GM18508 (cell line): Measurements from ENCODE around the gene GNG2.

Experiments used
- ATAC-seq: cut with Tn5 transposase; IDR thresholded peaks from one replicate; pipeline ENCODE4 v1.9.1; 2021; ENCODE audit warnings: moderate number of reproducible peaks; ENCODE audit not compliant: insufficient read depth, unreplicated experiment

The GNG2 gene

DNA sequence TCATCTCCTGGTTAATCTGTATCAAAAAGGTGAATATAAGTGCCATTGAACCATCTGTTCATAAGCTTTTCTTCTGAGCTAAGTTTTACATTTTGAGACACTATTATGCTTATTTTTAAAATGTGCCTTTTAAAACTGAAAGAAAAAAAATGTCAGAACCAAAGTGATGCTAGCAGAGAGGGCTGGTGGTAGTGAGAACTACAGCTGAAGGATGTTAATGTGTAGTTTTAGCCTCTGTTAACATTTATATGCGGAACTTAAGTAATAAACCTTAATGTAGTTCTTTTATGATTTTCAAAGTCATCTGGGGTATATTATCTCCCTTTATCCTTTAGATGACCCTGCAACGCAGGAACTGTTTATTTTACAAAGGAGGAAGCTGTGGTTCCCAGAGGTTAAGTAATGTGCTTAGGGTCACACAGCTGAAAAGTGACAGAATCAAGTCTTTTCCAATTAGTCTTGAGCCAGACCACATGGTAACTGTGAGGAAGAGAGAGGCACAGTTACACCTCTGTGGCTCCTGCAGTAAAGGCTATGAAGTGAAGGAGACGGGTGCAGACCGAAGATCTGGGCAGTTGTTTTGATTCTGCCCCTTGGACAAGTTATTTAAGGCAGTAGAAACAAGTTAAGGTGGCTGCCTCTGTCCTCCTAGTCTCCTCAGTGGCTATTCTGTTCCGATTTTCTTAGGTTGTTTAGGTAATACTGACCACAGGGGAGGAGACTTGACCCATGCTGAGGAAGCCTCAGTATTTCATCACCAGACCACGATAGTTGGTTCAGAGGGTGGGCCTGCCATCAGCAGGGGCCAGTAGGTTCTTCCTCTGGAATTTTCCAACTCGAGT is 23.9 kb downstream of the GNG2 start:
- peak; percentile 44 for ATAC-seq

DNA sequence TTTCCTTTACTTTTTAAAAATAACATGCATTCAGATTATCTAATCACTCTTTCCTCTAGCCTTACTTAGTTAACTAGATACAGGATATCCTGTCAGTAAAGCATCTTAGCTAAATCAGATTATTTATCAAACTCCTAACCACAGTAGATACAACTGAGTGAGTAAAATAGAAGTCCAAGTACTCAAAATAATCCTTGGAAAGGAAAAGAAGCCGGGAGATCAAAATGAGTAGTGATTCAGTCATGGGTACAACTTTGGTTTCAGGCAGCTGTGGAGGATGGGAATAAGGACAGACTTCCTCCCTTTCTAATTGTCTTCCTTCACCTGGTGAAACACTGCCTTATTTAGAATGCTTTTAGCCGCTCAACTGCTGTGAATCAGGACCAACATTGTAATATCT is 29.4 kb downstream of the GNG2 start:
- ATAC-seq, result no peak

DNA sequence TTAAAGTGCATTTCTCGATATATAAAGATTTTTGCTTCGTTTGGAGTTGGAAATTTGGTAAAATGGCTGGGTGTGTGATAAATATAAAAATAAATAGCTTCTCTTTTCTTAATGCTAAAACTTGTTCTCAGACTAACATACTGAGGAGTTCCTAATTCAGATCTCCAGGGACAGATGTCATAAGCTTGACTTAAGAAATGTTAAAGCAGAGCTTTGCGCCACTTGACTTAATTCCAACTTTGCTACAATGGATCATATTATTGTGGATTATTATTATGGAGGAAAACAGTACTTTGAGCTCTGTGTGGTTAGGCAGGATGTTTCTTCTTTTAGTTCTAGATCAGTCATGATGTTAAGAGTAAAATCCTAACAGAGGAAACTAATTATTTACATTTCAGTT is 33.8 kb downstream of the GNG2 start:
- ATAC-seq, result no peak

DNA sequence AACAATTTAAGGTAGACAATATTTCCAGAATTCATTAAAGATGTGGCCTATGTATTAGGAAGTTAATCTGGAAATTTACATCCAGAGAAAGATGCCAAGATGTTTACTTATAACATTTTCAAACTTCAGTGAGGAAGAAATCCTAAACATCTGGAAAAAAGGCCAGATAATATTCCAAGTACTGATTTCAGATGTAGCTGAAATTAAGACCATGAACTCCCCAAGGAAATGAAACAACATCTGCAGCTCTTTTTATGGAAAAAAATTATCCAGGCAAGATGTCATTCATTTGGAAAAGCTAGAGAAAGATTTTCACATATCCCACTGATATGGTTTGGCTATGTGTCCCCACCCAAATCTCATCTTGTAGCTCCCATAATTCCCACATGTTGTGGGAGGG is 35.0 kb downstream of the GNG2 start:
- no peak for ATAC-seq

DNA sequence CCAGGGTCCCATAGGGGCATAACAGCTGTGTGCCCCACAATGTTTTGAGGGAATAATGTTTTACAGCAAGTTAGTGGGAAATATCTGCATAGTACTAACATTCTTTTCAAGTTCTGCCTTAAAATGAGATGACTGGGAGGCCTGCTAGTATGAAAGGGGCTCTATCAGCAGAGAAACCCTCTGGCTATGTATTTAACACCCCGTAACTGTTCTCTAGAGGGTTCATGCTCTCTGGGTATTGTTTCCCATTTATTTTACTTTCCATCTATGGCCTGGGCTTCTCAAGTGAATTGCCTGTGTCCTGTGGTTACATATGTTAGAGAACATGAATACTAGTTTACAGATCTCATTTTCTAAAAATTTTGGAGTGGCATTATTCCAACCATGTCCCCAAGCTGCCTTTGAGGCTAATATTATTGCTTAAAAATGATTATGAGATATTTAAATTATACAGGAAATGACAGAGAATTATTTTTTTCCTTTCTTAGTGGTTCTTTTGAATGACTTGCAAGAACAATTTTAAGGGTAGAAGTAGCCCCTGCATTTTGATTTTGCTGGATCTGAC is 37.5 kb downstream of the GNG2 start:
- no peak for ATAC-seq

DNA sequence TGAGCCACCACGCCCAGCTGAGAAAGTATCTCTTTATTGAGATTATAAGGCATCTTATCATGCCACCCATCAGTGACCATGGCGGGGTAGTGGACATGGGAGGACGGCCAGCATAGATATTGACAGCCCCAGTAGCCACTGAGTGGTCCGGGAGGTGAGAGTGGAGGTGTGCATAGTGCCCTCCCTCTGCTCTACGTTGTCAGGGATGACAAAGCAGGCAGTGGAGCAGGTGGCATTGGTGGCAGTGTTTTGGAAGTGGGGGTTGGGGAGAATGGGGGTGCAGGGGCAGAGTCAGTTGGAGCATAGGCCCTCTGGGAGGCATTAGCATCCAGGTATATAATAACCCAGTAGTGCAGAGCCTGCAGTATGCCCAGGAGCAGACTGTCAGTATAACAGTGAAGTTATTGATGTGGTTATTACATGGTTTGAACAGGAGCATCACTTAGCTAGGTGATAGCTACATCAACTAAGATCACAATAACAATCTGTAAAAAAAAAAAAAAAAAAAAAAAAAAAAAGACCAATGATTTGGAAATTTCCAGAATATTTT is 41.1 kb downstream of the GNG2 start:
- no peak for ATAC-seq

DNA sequence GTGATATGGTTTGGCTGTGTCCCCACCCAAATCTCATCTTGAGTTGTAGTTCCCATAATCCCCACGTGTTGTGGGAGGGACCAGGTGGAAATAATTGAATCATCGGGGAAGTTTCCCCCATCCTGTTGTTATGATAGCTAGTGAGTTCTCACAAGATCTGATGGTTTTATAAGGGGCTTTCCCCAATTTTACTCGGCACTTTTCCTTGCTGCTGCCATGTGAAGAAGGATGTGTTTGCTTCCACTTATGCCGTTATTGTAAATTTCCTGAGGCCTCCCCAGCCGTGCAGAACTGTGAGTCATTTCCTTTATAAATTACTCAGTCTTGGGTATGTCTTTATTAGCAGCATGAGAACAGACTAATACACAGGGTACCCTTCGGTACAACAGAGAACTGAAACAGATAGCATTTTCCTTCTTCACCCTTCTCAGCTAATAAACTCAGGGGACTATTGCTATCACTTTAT is 45.3 kb downstream of the GNG2 start:
- peak; percentile 86 for ATAC-seq

DNA sequence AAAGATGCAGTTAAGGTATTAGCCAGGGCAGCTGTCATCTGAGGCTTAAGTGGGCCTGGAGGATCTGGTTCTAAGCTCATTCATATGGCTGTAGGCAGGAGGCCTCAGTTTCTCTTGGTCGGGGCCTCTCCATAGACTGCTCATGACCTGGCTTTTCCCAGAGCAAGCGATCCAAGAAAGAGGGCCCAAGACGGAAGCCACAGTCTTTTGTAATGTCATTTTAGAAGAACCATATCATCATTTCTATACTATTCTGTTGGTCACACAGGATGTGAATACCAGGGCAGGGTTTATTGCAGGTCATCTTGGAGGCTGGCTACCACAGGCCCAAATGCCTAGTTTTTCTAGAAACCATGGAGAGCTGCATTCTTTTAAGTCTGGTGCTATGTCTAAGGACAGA is 47.7 kb downstream of the GNG2 start:
- ATAC-seq, result no peak

DNA sequence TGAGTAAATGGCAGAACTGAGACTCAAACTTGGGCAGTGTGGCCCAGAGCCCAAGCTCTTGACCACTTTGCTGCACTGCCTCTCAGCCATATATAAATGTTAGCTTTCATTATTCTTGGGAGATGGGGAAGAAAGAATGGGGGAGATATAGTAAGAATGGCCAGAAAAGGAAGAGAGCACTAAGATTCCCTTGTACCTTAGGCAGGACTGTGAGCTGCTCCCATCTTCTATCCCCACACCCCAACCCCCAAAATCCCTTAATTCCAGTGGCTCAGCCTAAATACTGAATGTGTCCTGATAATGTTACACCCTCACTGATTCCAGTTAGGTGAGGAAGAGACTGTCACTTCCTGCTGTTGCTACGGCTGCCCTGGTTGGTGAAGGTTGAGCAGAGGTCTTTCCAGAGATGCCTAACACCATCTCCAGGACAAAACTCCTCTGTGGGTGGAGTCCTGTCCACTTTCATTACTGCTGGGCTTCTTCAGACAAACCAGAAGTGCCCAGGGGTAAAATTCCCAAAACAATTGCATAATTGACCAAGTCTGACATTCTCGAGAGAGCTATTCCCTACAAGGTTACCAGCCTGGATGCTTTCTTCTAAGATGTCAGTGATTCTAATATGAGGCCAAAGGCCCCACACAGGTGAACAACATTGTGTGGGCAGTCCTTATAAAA is 51.8 kb downstream of the GNG2 start:
- no peak for ATAC-seq

DNA sequence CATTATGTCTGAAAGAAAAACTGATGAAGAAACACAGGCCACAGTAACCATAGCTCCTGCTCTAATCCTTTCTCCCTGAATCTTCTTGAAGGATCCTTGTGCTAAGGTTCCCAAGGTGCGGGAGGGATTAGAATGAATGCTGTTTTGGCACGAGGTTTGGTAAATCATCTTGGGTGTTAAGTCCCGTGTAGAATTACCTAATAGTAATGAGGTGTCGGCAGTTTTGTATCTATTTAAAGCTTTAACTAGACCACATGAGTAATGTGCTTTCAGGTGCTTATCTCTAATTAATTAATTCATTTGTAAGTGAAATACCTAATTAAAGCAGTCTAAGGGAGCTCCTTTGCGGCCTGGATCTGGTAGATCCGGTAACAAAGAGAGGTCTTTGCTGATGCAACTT is 53.9 kb downstream of the GNG2 start:
- ATAC-seq, result no peak

DNA sequence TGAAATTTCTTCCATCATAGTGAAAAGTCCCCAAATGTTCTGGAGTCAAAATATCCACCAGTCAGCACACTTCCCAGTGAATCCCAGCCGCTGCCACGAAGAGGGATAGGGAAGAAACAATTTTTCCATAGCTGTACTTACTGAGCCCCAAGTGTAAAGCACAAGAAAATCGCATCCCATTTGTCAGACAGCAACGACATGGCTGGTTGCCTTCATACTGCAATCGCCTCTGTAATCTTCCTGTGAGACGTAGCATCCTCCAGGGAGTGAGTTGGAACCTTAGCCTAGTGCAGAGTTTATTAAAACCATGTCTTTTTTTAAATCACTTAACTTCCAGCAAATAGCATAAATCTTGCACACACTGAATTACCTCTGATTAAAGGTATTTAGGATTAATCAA is 56.8 kb downstream of the GNG2 start:
- no peak for ATAC-seq

DNA sequence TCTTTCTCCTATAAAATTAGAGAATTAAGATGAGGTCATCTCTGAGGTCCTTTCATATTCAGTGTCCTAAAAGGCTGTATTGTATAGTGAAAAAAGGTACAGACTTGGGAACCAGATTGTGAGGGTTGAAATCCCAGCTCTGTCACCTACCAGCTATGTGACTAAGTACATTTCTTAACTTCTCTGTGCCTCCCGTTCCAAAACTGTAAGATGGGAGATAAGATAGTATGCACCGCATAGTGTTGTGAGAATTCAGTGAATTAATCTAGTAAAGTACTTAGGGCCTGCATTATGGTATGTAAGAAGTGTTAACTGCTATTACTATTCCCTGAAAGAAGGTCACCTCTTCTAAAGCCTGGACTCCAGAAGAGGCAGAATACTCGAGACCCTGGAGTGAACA is 60.6 kb downstream of the GNG2 start:
- ATAC-seq, result no peak

DNA sequence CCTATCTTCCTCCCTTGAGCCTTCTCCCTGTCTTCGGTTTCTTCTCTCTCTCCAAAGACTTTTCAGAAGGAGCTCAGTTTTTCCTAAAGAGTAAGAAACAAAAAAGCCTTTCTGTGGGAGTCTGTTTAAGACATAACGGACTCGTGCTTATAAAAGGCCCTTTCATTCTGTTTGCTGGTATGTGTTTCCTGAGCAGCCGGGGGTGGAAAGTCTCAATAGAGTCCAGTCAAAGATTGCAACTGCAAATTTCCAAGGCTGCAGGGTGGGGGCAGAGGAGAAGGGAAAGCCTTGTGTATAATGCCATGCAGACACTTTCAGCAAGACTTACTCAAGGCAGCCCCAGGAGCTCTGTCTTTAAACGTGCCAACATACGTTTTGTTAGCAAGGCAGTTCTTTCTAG is 62.2 kb downstream of the GNG2 start:
- ATAC-seq, result no peak

DNA sequence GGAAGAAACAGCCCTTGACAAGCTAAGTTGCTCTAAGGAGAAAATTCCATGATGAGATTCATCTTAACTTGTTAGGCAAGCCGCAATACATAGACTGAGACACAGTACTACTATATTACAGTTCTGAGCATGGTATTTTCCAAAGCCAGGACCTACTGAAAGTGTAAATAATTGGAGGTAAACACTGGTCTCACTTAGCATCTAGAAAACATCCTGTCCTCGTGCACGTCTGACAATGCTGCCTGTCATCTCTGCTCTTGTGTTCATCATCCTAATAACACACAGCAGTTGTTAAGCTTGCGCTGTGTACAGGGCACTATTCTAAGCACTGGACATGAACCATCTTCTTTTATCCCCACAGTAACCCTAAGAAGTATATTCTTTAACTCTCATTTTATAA is 64.2 kb downstream of the GNG2 start:
- no peak for ATAC-seq

DNA sequence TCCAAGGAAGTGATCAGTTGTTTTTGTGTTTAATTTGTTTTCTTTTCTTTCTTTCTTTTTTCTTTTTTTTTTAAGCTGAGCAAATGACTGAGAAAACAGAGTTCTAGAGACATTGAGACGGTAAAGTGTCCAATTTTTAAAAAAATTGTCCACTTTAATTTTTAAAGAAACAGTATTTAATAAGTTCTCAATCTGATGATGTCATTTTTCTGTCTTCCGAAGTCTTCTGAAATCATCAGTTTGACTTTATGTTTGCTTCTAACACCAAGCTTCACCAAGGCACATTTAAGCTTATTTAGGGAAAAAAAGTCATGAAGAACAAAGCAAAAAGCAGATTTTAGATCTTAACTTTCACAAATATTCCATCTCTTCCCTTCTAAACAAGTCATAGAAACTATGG is 65.6 kb downstream of the GNG2 start:
- ATAC-seq, result no peak

DNA sequence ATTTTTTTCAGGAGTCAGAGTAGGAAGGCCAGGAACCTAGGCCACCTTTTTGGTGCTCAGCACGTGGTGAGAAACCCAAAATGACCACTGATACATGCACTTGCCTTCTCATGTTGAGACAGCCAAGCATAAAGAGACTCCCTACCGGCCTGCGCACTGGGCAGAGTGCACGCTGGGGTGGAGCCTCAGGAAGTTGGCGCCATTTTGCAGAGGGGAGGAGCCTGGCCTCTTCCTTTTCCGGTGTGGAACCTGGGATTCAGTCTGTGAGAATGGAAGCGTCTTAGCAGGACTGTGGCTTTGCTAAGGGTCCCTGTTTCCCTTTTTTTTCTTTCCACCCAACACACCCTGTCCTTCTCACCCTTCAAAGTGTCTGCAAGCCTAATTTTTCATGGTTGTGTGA is 66.0 kb downstream of the GNG2 start:
- no peak for ATAC-seq

DNA sequence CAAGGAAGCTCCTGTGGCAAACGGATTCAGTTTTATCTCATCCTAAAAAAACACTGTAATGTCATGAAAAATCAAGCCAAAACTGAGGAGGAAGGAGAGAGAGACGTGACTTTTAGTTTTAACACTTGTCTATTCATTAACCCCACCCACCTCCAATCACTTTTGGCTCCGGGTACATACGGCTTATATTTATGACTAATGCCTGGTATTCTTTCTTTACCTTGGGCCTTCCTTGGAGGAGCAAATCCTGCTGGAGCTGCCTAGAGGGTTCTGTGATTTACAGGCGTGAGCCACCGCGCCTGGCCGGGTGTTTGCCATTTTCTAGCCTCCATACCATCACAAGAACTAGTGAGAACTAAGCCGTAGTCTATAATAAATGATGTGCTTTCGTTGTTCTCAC is 68.2 kb downstream of the GNG2 start:
- no peak for ATAC-seq

DNA sequence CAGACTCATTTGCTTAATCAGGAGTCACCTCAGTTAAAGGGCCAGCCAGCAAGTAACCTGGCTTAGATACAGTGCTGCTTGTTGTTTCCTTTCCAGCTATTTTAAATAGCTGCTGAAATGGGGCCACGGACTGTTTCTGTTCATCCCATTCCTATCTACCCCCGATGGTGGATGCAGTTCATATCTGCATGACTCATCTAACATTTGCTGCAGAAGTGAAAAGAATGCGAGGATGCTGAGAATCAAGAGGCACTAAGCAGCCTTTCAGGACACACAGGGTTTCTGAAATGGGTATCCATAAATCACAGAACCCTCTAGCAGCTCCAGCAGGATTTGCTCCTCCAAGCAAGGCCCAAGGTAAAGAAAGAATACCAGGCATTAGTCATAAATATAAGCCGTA is 68.8 kb downstream of the GNG2 start:
- no peak for ATAC-seq

DNA sequence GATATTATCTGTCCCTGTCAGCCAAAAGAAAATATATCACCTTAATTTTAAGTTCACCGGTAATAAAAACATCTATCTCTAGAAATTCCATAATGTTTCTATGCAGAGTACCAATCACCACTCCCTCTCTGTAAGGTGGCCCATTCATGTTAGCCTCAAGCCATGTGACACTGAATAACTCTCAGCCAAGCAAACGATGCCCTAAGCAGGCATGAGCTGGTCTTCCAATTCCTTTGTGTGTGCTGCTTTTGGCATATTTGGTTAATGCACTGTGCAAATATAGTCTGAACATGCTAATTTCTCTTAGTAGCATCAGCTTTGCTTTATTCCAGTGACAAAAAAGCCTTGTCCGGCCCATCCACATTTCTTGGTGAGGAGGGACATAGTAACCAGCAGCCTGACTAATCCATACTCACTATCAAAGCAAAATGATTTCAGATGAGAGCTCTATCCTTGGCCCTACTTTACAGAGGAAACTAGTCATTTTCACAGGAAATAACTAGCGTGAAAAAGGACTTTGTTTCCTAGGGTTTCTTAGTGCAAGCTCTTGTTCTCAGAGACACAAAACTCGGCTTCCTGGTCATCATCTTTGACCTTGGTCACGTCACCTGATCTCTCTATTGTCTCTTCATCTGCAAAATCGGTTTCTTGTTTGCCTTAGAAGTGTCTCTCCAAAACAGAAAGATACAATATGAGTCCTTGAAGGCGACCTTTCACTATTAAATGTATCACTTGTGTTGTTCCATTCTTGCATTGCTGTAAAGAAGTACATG is 69.7 kb downstream of the GNG2 start:
- ATAC-seq, result no peak

DNA sequence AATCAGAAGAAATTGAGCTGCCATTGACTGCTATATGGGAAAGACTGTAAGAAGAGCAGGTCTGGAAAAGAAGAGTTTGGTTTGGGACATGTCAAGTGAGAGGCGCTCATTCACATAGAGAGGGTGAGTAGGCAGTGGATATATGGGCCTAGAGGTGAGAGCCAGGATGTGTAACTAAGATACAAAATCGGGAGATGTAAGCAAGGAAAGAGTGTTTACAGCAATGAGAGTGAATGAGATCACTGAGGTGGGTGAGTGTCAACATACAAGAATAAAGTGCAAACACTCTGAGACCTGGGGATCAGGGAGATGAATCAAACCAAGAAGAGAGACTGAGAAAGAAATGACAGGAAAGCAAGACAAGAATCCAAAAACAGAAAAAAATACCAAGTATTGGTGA is 70.9 kb downstream of the GNG2 start:
- no peak for ATAC-seq

DNA sequence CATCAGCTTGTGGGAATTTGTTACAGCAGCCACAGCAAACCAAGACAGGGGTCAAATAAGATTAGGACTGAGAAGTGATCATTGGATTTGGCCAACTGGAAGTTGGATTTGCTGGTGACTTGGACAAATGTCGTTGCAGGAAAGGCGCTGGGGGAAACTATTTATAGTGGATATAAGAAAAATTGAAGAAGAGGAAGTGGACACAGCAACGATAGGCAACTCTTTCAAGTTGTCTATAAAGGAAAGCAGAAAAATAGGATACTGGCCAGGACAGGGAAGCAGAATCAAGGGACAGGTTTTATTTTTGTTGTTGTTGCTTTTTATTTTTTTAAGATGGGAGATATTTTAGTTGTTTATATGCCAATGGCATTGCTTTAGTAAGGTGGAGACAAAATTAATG is 72.8 kb downstream of the GNG2 start:
- no peak for ATAC-seq
